Parathyroid adenoma (tissue), 2 donors: Measurements from ENCODE around the gene GALK2.
"Not testable (repeated sequence)": the region's sequence is repeated elsewhere in the genome, so short reads cannot be mapped to it uniquely, and the experiment has no call there.

Source experiments
- H2AFZ ChIP-seq: fragments of 300-600 bp; sonication (generic); one replicate; pipeline ENCODE4 v1.7.0; 2017; ENCODE audit warnings: antibody characterized with exemption, mild to moderate bottlenecking
- H3K27ac ChIP-seq: fragments of 300-600 bp; sonication (generic); one replicate; pipeline ENCODE4 v1.7.0; 2017
- H3K27me3 ChIP-seq: fragments of 300-600 bp; sonication (generic); one replicate; pipeline ENCODE4 v1.7.0; 2017; ENCODE audit warnings: low read length; ENCODE audit not compliant: control insufficient read depth, insufficient read depth
- H3K36me3 ChIP-seq: fragments of 300-600 bp; sonication (generic); one replicate; pipeline ENCODE4 v1.7.0; 2017; ENCODE audit warnings: low read length; ENCODE audit not compliant: control insufficient read depth, insufficient read depth
- H3K4me1 ChIP-seq: fragments of 300-600 bp; sonication (generic); one replicate; pipeline ENCODE4 v1.7.0; 2017; ENCODE audit warnings: control low read depth
- H3K4me2 ChIP-seq: fragments of 300-600 bp; sonication (generic); one replicate; pipeline ENCODE4 v1.7.0; 2017; ENCODE audit warnings: low read length
- H3K4me3 ChIP-seq: fragments of 300-600 bp; sonication (generic); one replicate; pipeline ENCODE4 v1.7.0; 2017; ENCODE audit warnings: low read depth, low read length
- H3K79me2 ChIP-seq: fragments of 300-600 bp; sonication (generic); one replicate; pipeline ENCODE4 v1.7.0; 2017; ENCODE audit warnings: control low read depth
- H3K9ac ChIP-seq: fragments of 300-600 bp; sonication (generic); one replicate; pipeline ENCODE4 v1.7.0; 2017; ENCODE audit warnings: mild to moderate bottlenecking
- H3K9me3 ChIP-seq: fragments of 300-600 bp; sonication (generic); one replicate; pipeline ENCODE4 v1.7.0; 2017; ENCODE audit warnings: low read length; ENCODE audit not compliant: control insufficient read depth
- TF ChIP-seq, protein P1 (sequence below): fragments of 300-600 bp; sonication (generic); IDR thresholded peaks from one replicate; pipeline ENCODE4 v1.7.0; 2017; ENCODE audit warnings: antibody characterized with exemption, mild to moderate bottlenecking
- donor health status: primary hyperparathyroidism.

The GALK2 gene

DNA sequence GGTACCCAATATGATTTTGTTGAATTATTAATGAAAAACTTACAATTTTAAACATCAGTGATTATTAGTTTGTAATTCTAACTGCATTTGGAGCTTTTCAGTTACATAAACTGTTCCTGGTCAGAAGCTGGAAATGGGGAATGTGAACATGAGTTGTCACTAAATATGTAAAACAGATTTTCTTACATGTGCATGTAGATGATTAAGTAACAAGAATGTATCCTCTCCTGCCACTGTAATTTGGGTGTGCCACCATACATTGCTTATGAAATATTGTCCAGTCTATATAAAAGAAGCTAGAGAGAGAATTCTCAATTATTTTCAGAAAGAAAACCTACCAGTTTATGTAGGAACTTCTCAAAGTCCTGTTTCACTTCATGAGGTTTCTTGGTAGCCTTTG is 161.4 kb downstream of the GALK2 start:
- no peaks in the 10 kb centered on the region for H3K36me3 ChIP-seq
- no peak overlapping the region for H3K4me2 ChIP-seq
- no peaks in the 10 kb centered on the region for H3K79me2 ChIP-seq
- TF ChIP-seq, protein P1, sequence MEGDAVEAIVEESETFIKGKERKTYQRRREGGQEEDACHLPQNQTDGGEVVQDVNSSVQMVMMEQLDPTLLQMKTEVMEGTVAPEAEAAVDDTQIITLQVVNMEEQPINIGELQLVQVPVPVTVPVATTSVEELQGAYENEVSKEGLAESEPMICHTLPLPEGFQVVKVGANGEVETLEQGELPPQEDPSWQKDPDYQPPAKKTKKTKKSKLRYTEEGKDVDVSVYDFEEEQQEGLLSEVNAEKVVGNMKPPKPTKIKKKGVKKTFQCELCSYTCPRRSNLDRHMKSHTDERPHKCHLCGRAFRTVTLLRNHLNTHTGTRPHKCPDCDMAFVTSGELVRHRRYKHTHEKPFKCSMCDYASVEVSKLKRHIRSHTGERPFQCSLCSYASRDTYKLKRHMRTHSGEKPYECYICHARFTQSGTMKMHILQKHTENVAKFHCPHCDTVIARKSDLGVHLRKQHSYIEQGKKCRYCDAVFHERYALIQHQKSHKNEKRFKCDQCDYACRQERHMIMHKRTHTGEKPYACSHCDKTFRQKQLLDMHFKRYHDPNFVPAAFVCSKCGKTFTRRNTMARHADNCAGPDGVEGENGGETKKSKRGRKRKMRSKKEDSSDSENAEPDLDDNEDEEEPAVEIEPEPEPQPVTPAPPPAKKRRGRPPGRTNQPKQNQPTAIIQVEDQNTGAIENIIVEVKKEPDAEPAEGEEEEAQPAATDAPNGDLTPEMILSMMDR: no peak
- no peak overlapping the region for H3K4me3 ChIP-seq
- H3K4me1 ChIP-seq: no peaks in the 10 kb centered on the region
- no peak overlapping the region for H3K27ac ChIP-seq
- H3K9ac ChIP-seq: no peak overlapping the region
- H3K9me3 ChIP-seq: no peaks in the 10 kb centered on the region
- no peak overlapping the region for H2AFZ ChIP-seq
- no peaks in the 10 kb centered on the region for H3K27me3 ChIP-seq

DNA sequence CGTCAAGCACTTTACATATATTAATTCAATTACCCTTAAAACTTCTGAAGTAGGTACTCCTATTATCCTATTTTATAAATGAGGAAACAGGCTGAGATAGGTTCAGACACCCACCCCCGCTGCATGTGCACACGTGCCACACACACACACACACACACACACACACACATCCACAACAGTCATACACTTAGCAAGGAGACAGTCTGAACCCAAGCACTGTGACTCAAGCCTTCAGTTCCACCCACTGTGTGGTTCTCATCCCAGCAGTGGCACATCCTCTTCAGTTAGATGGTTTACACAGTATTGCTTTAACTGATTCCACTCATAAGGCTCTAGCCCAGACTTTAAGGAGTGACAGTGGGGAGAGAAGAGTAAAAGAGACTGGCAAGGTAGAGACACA is 161.9 kb downstream of the GALK2 start:
- H3K4me3 ChIP-seq: no peak overlapping the region
- TF ChIP-seq, protein P1: no peak
- no peak overlapping the region for H3K9ac ChIP-seq
- no peak overlapping the region for H3K27ac ChIP-seq
- no peak overlapping the region for H2AFZ ChIP-seq
- H3K9me3 ChIP-seq: no peaks in the 10 kb centered on the region
- no peak overlapping the region for H3K4me2 ChIP-seq
- no peaks in the 10 kb centered on the region for H3K4me1 ChIP-seq
- H3K36me3 ChIP-seq: no peaks in the 10 kb centered on the region
- no peaks in the 10 kb centered on the region for H3K27me3 ChIP-seq
- no peaks in the 10 kb centered on the region for H3K79me2 ChIP-seq

DNA sequence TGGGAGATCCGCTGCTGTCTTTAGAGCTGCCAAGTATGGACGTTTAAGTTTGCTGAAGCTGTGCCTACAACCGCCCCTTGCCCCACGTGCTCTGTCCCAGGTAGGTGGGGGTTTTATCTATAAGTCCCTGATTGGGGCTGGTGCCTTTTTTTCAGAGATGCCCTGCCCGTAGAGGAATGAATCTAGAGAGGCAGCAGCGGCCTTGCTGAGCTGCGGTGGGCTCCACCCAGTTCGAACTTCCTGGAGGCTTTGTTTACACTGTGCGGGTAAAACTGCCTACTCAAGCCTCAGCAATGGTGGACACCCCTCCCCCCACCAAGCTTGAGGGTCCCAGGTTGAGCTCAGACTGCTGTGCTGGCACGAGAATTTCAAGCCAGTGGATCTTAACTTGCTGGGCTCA is 169.6 kb downstream of the GALK2 start:
- Histone ChIP-seq H3K4me2 (no peak overlapping the region), H3K36me3 (no peaks in the 10 kb centered on the region), H2AFZ (no peak overlapping the region), H3K27me3 (no peaks in the 10 kb centered on the region), H3K27ac (no peak overlapping the region), H3K4me3 (no peak overlapping the region), H3K9me3 (no peaks in the 10 kb centered on the region), H3K9ac (no peak overlapping the region), H3K79me2 (no peaks in the 10 kb centered on the region), H3K4me1 (no peaks in the 10 kb centered on the region)
- TF ChIP-seq, protein P1: no peak

DNA sequence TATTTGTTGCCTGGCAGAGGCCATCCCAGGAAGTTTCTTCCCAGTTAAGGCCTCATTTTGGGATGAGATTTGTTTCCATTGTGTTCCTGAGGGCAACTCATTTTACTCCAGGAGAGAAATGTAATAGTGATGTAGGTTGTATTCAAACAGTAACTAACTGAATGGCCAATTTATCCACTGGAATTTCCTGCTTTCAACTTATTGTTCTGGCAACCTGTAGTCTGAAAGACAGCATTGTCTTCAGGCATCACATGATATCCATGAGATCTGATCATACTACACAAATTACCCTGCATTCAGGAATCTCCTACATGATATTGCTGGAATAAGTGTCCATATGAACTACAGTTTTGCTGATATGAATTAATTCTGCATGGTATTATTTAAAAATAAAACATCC is 173.5 kb downstream of the GALK2 start:
- TF ChIP-seq, protein P1: no peak
- H3K9me3 ChIP-seq: no peaks in the 10 kb centered on the region
- H3K27me3 ChIP-seq: no peaks in the 10 kb centered on the region
- no peak overlapping the region for H3K27ac ChIP-seq
- H3K4me1 ChIP-seq: no peaks in the 10 kb centered on the region
- no peaks in the 10 kb centered on the region for H3K79me2 ChIP-seq
- H2AFZ ChIP-seq: no peak overlapping the region
- no peak overlapping the region for H3K4me3 ChIP-seq
- no peak overlapping the region for H3K9ac ChIP-seq
- no peaks in the 10 kb centered on the region for H3K36me3 ChIP-seq
- no peak overlapping the region for H3K4me2 ChIP-seq

DNA sequence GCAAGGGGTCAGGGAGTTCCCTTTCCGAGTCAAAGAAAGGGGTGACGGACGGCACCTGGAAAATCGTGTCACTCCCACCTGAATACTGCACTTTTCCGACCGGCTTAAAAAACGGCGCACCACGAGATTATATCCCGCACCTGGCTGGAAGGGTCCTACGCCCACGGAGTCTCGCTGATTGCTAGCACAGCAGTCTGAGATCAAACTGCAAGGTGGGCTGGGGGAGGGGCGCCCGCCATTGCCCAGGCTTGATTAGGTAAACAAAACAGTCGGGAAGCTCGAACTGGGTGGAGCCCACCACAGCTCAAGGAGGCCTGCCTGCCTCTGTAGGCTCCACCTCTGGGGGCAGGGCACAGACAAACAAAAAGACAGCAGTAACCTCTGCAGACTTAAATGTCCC is 184.4 kb downstream of the GALK2 start:
- not testable (repeated sequence) for H3K27ac ChIP-seq

More for the DNA sequence above, 184.4 kb downstream of the GALK2 start:
- not testable (repeated sequence) for H3K27me3 ChIP-seq, H3K36me3 ChIP-seq, H3K4me3 ChIP-seq, H3K9ac ChIP-seq, H3K9me3 ChIP-seq, H3K79me2 ChIP-seq, H3K4me2 ChIP-seq, H2AFZ ChIP-seq, H3K4me1 ChIP-seq
